ENCODE measurements around the gene EMID1.

Gene EMID1

GRCh38 chr22:29193021-29193420 is 12.7 kb upstream of the EMID1 start:
- no peak for DNase-seq (ENCODE audit: extremely low read depth, low read depth)
- no peak overlapping the region for H3K4me3 ChIP-seq (replicated peaks; ENCODE audit: low read depth, low read length)
- no peak for TF ChIP-seq CTCF (IDR thresholded peaks at IDR 0.05; ENCODE audit: low read depth, low read length, missing control alignments)

DNA sequence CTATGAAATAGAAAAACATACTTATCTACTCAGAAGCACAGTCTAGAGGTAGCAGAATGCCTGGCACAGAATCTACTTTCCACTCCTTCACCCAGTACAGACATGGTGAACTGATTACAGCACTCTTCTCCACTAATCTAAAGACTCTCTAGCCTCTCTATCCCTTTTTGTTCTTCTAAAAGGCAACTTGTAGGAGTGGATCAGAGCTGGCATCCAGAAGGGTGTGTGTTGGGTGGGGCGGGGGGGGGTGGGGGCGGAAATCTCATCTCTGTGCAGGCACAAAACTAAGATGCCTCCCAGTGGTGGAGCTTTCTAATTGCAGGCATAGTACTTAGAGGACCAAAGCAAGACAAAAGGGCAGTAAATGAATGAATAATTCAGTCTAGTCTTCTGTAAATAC is 11.5 kb upstream of the EMID1 start:
- peak; percentile 6 for TF ChIP-seq CTCF (IDR thresholded peaks at IDR 0.05; ENCODE audit: low read depth, low read length, missing control alignments)
- DNase-seq (ENCODE audit: extremely low read depth, low read depth): no peak
- no peak overlapping the region for H3K4me3 ChIP-seq (replicated peaks; ENCODE audit: low read depth, low read length)

DNA sequence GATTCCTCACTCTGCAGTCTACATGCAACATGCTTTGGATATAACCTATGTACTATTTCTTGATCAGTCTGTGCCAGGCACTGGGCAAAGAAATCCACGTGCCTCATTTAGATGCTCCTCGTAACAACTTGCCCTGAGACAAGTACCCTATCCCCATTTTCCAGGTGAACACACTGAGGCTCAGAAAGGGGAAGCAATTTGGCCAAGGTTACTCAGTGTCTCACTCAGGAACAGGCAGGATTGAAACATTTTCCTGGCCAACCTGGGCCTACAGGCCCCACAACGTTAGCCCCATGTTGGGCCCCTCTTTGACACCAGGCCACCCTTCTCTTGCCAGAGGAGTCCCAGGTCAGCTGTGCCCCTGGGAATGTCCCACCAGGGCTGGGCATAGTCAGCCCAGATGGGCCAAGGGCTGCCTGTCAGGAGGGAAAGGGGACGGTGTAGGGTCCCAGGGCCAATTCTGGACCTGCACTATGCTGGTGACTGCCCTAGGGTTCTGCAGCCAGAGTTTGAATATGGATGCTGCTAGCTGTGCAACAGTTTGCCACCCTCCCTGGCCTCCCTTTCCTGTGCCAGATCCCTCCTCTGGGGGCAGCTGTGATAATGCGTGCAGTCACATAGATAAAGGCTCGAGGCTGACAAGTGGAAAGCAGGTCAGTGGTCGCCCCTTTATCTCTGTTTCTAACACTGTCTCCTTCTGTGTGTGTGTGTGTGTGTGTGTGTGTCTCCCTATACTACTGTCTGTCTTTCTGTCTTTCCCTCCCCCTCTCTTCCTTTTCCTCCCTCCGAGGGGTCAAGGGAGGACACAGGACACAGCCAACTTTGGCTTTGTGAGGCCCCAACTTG is 10.4 kb upstream of the EMID1 start:
- H3K4me3 ChIP-seq (replicated peaks; ENCODE audit: low read depth, low read length): no peak overlapping the region
- DNase-seq (ENCODE audit: extremely low read depth, low read depth): no peak
- no peak for TF ChIP-seq CTCF (IDR thresholded peaks at IDR 0.05; ENCODE audit: low read depth, low read length, missing control alignments)

DNA sequence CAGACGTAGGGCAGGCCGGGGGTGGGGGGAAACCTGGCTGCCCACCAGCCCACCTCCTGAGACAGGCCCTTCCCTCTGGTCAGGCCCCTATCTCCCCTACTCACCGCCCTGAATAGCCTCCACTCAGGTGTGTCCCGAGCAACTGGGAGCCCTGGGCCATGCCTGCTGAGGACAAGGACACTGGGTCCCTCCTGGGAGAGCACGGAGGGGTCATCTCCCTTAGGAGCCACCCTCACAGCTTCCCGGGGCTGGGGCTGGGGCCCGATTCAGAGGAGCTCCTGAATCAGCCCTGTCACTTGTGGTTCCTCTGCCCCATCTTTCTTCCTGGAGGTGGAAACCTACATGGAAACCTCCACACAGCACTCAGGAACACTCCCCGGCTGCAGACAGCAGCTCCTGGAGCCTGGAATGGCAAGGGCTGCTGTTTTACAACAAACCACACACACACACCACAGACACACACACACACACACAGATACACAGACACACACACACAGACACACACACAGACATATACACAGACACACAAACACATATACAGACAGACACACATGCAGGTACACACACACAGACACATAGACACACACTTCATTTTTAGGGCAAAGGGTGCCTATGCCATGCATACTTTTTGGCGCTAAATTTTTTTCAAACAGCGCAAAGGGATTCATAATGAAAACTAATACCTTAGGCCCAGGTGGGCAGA is 9.6 kb upstream of the EMID1 start:
- TF ChIP-seq CTCF (IDR thresholded peaks at IDR 0.05; ENCODE audit: low read depth, low read length, missing control alignments): no peak
- DNase-seq (ENCODE audit: extremely low read depth, low read depth): no peak
- no peak overlapping the region for H3K4me3 ChIP-seq (replicated peaks; ENCODE audit: low read depth, low read length)

DNA sequence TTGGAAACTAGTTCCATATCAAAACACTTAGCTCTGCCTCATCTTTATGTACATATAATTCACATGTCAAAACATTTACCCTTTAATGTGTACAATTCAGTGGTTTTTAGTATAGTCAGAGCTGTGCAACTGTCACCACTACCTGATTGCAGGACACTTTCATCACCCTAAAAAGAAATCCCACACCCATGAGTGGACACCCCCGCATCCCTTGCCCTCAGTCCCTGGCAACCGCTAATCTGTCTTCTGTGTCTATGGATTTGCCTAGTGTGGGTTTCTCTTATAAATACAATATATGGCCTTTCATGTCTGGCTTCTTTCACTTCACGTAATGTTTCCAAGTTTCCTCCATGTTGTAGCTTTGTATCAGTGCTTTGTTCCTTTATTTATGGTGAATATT is 8.6 kb upstream of the EMID1 start:
- TF ChIP-seq CTCF (IDR thresholded peaks at IDR 0.05; ENCODE audit: low read depth, low read length, missing control alignments): no peak
- H3K4me3 ChIP-seq (replicated peaks; ENCODE audit: low read depth, low read length): no peak overlapping the region
- no peak for DNase-seq (ENCODE audit: extremely low read depth, low read depth)

- no peak overlapping the region for H3K4me3 ChIP-seq (replicated peaks; ENCODE audit: low read depth, low read length)
- no peak for DNase-seq (ENCODE audit: extremely low read depth, low read depth)
- TF ChIP-seq CTCF (IDR thresholded peaks at IDR 0.05; ENCODE audit: low read depth, low read length, missing control alignments): no peak
Measured at GRCh38 chr22:29198240-29198639, 7.5 kb upstream of the EMID1 start.
